Transverse colon (tissue), 4 donors: Measurements from ENCODE around the gene NDST4. TPM values are rescaled to one million over a fixed set of nuclear protein-coding genes. Genes with fewer than 3 reads are reported as not detected.

Source experiments
- DNase-seq: peaks from one replicate; pipeline ENCODE4 v3.0.0-alpha.2; 2019
- H3K27ac ChIP-seq, 4 donors: fragments of 200-600 bp; sonication (generic); 2 replicates each; pipeline ENCODE4 v1.5.1; 2016 to 2018; ENCODE audit warnings: inconsistent platforms in 4 of 4
- H3K27me3 ChIP-seq: fragments of 200-600 bp; sonication (generic); 2 replicates; pipeline ENCODE4 v1.5.1; 2017; ENCODE audit warnings: inconsistent platforms
- H3K36me3 ChIP-seq, 4 donors: fragments of 200-600 bp; sonication (generic); 2 replicates each; pipeline ENCODE4 v1.5.1; 2017 to 2019; ENCODE audit warnings: inconsistent platforms in 4 of 4
- H3K4me1 ChIP-seq, 4 donors: fragments of 200-600 bp; sonication (generic); 2 replicates each; pipeline ENCODE4 v1.5.1; 2017 to 2020; ENCODE audit warnings: inconsistent platforms in 4 of 4
- H3K4me3 ChIP-seq, 4 donors: fragments of 200-600 bp; sonication (generic); 1 replicate in 1 of 4; 2 replicates in 3 of 4; pipeline versions ENCODE4 v1.5.1 to v1.6.1; 2017 to 2019; ENCODE audit warnings: inconsistent platforms in 4 of 4
- H3K9me3 ChIP-seq, 2 donors: fragments of 200-600 bp; sonication (generic); 2 replicates each; pipeline ENCODE4 v1.5.1; 2017 to 2019; ENCODE audit warnings: inconsistent platforms in 2 of 2
- CTCF ChIP-seq, 5 experiments: fragments of 200-600 bp in 3 of 5; fragments of 450-650 bp in 2 of 5; sonication (generic) in 3 of 5; IDR thresholded peaks; 1 replicate in 2 of 5; 2 replicates in 3 of 5; pipeline ENCODE4 v1.5.1; 2016 to 2017; ENCODE audit warnings: antibody characterized with exemption in 5 of 5, inconsistent platforms in 3 of 5, mild to moderate bottlenecking in 2 of 5, moderate library complexity in 1 of 5
- EP300 ChIP-seq: sonication (generic); formaldehyde crosslinking; IDR thresholded peaks from one replicate; pipeline ENCODE4 v1.6.1; 2017; ENCODE audit warnings: antibody characterized with exemption, low read depth
- POLR2A ChIP-seq: fragments of 450-650 bp; IDR thresholded peaks from one replicate; pipeline ENCODE4 v1.6.1; 2016; ENCODE audit warnings: antibody characterized with exemption, mild to moderate bottlenecking, moderate library complexity
- POLR2AphosphoS5 ChIP-seq, 3 donors: sonication (generic); formaldehyde crosslinking; IDR thresholded peaks; one replicate each; pipeline ENCODE4 v1.6.1; 2016; ENCODE audit warnings: antibody characterized with exemption in 3 of 3
- WGBS, 2 donors: methylation state at CpG; one replicate each; pipeline ENCODE4 v1.1.5; 2018; ENCODE audit warnings: low coverage in 1 of 2; 5-methylcytosine and 5-hydroxymethylcytosine counted together
- in situ Hi-C, 4 donors: fragments of 200-750 bp; cut with MboI; loops; one replicate each; pipeline versions ENCODE4 v1.15.0 to v1.15.1; 2017; ENCODE audit warnings: low sequenced_read_pairs in 3 of 4, low pct_ligation_motif_present in 1 of 4, low pct_unique_long_range_greater_than_20kb in 1 of 4
- intact Hi-C: fragments of 100-400 bp; cut with DNase I; formaldehyde crosslinking; loops from one replicate; pipeline ENCODE4 v1.15.1; 2023; ENCODE audit warnings: low total_unique reads
- total RNA-seq, 4 donors: library from RNA; depleted of rRNA; stranded (reverse); fragments of >200 nt; gene quantifications; one replicate each; pipeline ENCODE4 v1.1.0, GENCODE V29; 2016

NDST4 gene
- total RNA-seq, 4 donors from 2014 or later = 0.14 TPM; not detected in 3

DNA sequence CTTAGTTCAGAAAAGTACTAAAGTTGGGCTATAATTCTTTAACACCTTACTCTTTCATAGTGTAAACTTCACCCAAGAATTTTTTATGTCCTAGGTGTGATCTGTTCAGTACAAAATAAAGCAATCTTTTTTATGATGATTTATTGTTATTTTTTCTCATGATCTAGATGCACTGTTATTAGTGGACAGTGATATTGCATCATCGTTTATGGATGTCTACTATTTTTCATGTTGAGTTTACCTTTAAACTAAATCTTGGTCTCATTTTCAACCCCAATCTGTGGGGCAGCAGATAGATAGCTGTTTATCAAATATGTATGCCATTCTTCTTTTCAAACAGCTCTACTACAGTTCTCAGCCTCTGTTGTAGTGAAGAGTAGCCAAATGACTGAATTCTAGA lies 299.5 kb downstream of the NDST4 start:
- intact Hi-C loops = no loop called here
- TF ChIP-seq CTCF (IDR thresholded peaks at IDR 0.05) = no peak
- TF ChIP-seq POLR2AphosphoS5 (IDR thresholded peaks at IDR 0.05) = no peak
- no peak for TF ChIP-seq POLR2A
- no peak for TF ChIP-seq EP300
- Histone ChIP-seq H3K4me3 (no peak overlapping the region), H3K4me1 (peaks cover 0 to 8% (median 0%) of the 10 kb centered on the region in 4 donors), H3K27me3 (no peaks in the 10 kb centered on the region), H3K9me3 (no peaks in the 10 kb centered on the region), H3K36me3 (no peaks in the 10 kb centered on the region), H3K27ac (no peak overlapping the region)
- 86 to 100% methylated on average over 1 of the region's 1 CpG for WGBS, 2 donors
- no peak for DNase-seq
- in situ Hi-C loops = no loop called here

DNA sequence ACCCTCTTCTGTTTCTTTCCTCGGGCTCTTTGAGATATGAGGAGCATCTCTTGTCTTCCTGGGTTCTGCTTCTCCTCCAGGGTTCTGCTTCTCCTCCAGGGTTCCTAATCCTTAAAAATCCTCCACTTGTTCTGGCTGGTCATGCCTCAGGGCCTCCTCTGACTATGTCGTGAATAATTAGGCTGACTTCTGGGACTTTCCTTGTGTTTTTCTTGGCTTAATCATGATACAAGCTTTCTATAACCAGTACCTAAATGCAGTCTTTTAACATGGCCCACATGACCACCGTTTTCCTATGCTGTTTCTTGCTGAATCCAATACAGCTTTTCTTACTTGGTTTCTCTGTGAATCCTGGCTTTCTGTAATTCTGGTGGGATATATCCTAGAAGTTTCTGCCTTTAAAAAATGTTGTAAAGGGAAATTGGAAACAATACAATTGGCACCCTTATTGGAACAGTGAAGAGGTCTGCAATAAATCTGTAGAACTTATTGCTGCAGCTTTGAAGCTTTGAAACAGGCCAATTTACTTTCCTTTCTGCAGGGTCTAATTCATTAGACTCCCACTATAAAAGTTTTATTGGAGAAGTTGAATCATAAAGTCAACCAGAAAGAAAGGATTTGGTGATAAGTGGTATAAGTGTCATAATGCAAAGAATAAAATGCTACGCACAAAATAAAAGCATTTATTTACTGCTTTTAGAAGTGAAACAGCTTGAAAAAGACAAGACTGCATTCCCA lies 301.7 kb downstream of the NDST4 start:
- no peak overlapping the region for H3K4me3 ChIP-seq
- no peak for TF ChIP-seq POLR2A
- TF ChIP-seq EP300 = no peak
- no peak for TF ChIP-seq POLR2AphosphoS5 (IDR thresholded peaks at IDR 0.05)
- no peak for TF ChIP-seq CTCF (IDR thresholded peaks at IDR 0.05)
- H3K36me3 ChIP-seq = no peaks in the 10 kb centered on the region
- H3K9me3 ChIP-seq = no peaks in the 10 kb centered on the region
- no peak for DNase-seq
- intact Hi-C loops = no loop called here
- H3K4me1 ChIP-seq = peaks cover 0 to 8% (median 0%) of the 10 kb centered on the region in 4 donors
- no peaks in the 10 kb centered on the region for H3K27me3 ChIP-seq
- 35 to 57% methylated on average over 3 to 4 of the region's 4 CpGs for WGBS, 2 donors
- in situ Hi-C loops = no loop called here
- H3K27ac ChIP-seq = no peak overlapping the region

GRCh38 chr4:114807759-114808404 lies 305.5 kb downstream of the NDST4 start:
- Histone ChIP-seq H3K4me3 (no peak overlapping the region), H3K36me3 (no peaks in the 10 kb centered on the region), H3K27ac (no peak overlapping the region), H3K27me3 (no peaks in the 10 kb centered on the region), H3K4me1 (peaks cover 0 to 8% (median 0%) of the 10 kb centered on the region in 4 donors), H3K9me3 (no peaks in the 10 kb centered on the region)
- no peak for DNase-seq
- in situ Hi-C loops (no loop called here), intact Hi-C loops (no loop called here)
- TF ChIP-seq CTCF (IDR thresholded peaks at IDR 0.05) (peak in 4 of 5 experiments; percentile 39 to 66 (median 57)), POLR2A (no peak), POLR2AphosphoS5 (IDR thresholded peaks at IDR 0.05) (no peak), EP300 (no peak)
- 76 to 86% methylated on average over 7 to 14 of the region's 14 CpGs for WGBS, 2 donors

GRCh38 chr4:114807357-114807756 lies 306.1 kb downstream of the NDST4 start:
- no peaks in the 10 kb centered on the region for H3K36me3 ChIP-seq
- 20 to 75% methylated on average over 2 to 8 of the region's 8 CpGs for WGBS, 2 donors
- no peaks in the 10 kb centered on the region for H3K27me3 ChIP-seq
- intact Hi-C loops = no loop called here
- no peaks in the 10 kb centered on the region for H3K9me3 ChIP-seq
- peaks cover 0 to 8% (median 0%) of the 10 kb centered on the region in 4 donors for H3K4me1 ChIP-seq
- no peak overlapping the region for H3K27ac ChIP-seq
- H3K4me3 ChIP-seq = no peak overlapping the region
- in situ Hi-C loops = no loop called here
- TF ChIP-seq POLR2AphosphoS5 (IDR thresholded peaks at IDR 0.05) = no peak
- TF ChIP-seq CTCF (IDR thresholded peaks at IDR 0.05) = no peak
- no peak for TF ChIP-seq POLR2A
- no peak for TF ChIP-seq EP300
- DNase-seq = no peak
